Parathyroid adenoma (tissue), 2 donors: Measurements from ENCODE around the gene NCAPH2.

ENCODE experiments used
- H2AFZ ChIP-seq: fragments of 300-600 bp; sonication (generic); one replicate; pipeline ENCODE4 v1.7.0; 2017; ENCODE audit warnings: antibody characterized with exemption, mild to moderate bottlenecking
- H3K27ac ChIP-seq: fragments of 300-600 bp; sonication (generic); one replicate; pipeline ENCODE4 v1.7.0; 2017
- H3K27me3 ChIP-seq: fragments of 300-600 bp; sonication (generic); one replicate; pipeline ENCODE4 v1.7.0; 2017; ENCODE audit warnings: low read length; ENCODE audit not compliant: control insufficient read depth, insufficient read depth
- H3K36me3 ChIP-seq: fragments of 300-600 bp; sonication (generic); one replicate; pipeline ENCODE4 v1.7.0; 2017; ENCODE audit warnings: low read length; ENCODE audit not compliant: control insufficient read depth, insufficient read depth
- H3K4me1 ChIP-seq: fragments of 300-600 bp; sonication (generic); one replicate; pipeline ENCODE4 v1.7.0; 2017; ENCODE audit warnings: control low read depth
- H3K4me2 ChIP-seq: fragments of 300-600 bp; sonication (generic); one replicate; pipeline ENCODE4 v1.7.0; 2017; ENCODE audit warnings: low read length
- H3K4me3 ChIP-seq: fragments of 300-600 bp; sonication (generic); one replicate; pipeline ENCODE4 v1.7.0; 2017; ENCODE audit warnings: low read depth, low read length
- H3K79me2 ChIP-seq: fragments of 300-600 bp; sonication (generic); one replicate; pipeline ENCODE4 v1.7.0; 2017; ENCODE audit warnings: control low read depth
- H3K9ac ChIP-seq: fragments of 300-600 bp; sonication (generic); one replicate; pipeline ENCODE4 v1.7.0; 2017; ENCODE audit warnings: mild to moderate bottlenecking
- H3K9me3 ChIP-seq: fragments of 300-600 bp; sonication (generic); one replicate; pipeline ENCODE4 v1.7.0; 2017; ENCODE audit warnings: low read length; ENCODE audit not compliant: control insufficient read depth
- CTCF ChIP-seq: fragments of 300-600 bp; sonication (generic); IDR thresholded peaks from one replicate; pipeline ENCODE4 v1.7.0; 2017; ENCODE audit warnings: antibody characterized with exemption, mild to moderate bottlenecking
- donor health status: primary hyperparathyroidism.

The NCAPH2 gene

GRCh38 chr22:50485221-50486131, 22.5 kb upstream of the NCAPH2 start:
- Histone ChIP-seq H3K27me3 (no peaks in the 10 kb centered on the region), H2AFZ (no peak overlapping the region), H3K79me2 (no peaks in the 10 kb centered on the region), H3K27ac (no peak overlapping the region), H3K9me3 (no peaks in the 10 kb centered on the region), H3K36me3 (no peaks in the 10 kb centered on the region), H3K4me3 (no peak overlapping the region), H3K4me1 (no peaks in the 10 kb centered on the region), H3K9ac (no peak overlapping the region), H3K4me2 (no peak overlapping the region)
- no peak for TF ChIP-seq CTCF

GRCh38 chr22:50486561-50487289, 21.3 kb upstream of the NCAPH2 start, which contains the start of gene MIOX:
TSS of gene MIOX (plus strand) at chr22:50486859. CDS start at chr22:50486898, 39 bp downstream.
- Histone ChIP-seq H3K4me2 (no peak within 1 kb of the TSS), H3K4me1 (no peaks in the 10 kb centered on the region), H2AFZ (no peak within 1 kb of the TSS), H3K27ac (no peak within 1 kb of the TSS), H3K27me3 (no peaks in the 10 kb centered on the region), H3K9me3 (no peaks in the 10 kb centered on the region), H3K36me3 (no peaks in the 10 kb centered on the region), H3K4me3 (no peak within 1 kb of the TSS), H3K79me2 (no peaks in the 10 kb centered on the region), H3K9ac (no peak within 1 kb of the TSS)
- TF ChIP-seq CTCF = no peak

- Histone ChIP-seq H3K4me1 (no peaks in the 10 kb centered on the region), H3K4me2 (no peak overlapping the region), H3K27me3 (no peaks in the 10 kb centered on the region), H3K79me2 (no peaks in the 10 kb centered on the region), H3K36me3 (no peaks in the 10 kb centered on the region), H3K9ac (no peak overlapping the region), H3K4me3 (no peak overlapping the region), H3K9me3 (no peaks in the 10 kb centered on the region), H3K27ac (no peak overlapping the region), H2AFZ (no peak overlapping the region)
- TF ChIP-seq CTCF = no peak
Observed at GRCh38 chr22:50487290-50488005, 20.6 kb upstream of the NCAPH2 start.

GRCh38 chr22:50488006-50488677, 19.9 kb upstream of the NCAPH2 start:
- no peaks in the 10 kb centered on the region for H3K4me1 ChIP-seq
- H2AFZ ChIP-seq = no peak overlapping the region
- H3K27me3 ChIP-seq = no peaks in the 10 kb centered on the region
- no peak overlapping the region for H3K4me3 ChIP-seq
- H3K9ac ChIP-seq = no peak overlapping the region
- no peak overlapping the region for H3K4me2 ChIP-seq
- no peaks in the 10 kb centered on the region for H3K9me3 ChIP-seq
- H3K79me2 ChIP-seq = no peaks in the 10 kb centered on the region
- no peak for TF ChIP-seq CTCF
- no peaks in the 10 kb centered on the region for H3K36me3 ChIP-seq
- no peak overlapping the region for H3K27ac ChIP-seq
